DMS 273 treated with DMSO at 0.1 percent for 48 hours (cell line): ENCODE measurements around the gene GCN1.
A peak's percentile ranks its signal among the peaks of the same experiment; 100 is the strongest.

Source experiments
- DNase-seq: peaks from one replicate; lab custom pipeline; 2025; lab: John Stamatoyannopoulos, UW

GCN1 gene

GRCh38 chr12:120091371-120092090 is 103.0 kb downstream of the GCN1 start:
- no peak for DNase-seq

GRCh38 chr12:120090626-120091295 is 103.8 kb downstream of the GCN1 start:
- DNase-seq: no peak

- DNase-seq: no peak
Measured at GRCh38 chr12:120090206-120090605, 104.3 kb downstream of the GCN1 start.

GRCh38 chr12:120089796-120090195 is 104.7 kb downstream of the GCN1 start:
- DNase-seq: no peak

- no peak for DNase-seq
Measured at GRCh38 chr12:120089105-120089504, 105.4 kb downstream of the GCN1 start.

DNA sequence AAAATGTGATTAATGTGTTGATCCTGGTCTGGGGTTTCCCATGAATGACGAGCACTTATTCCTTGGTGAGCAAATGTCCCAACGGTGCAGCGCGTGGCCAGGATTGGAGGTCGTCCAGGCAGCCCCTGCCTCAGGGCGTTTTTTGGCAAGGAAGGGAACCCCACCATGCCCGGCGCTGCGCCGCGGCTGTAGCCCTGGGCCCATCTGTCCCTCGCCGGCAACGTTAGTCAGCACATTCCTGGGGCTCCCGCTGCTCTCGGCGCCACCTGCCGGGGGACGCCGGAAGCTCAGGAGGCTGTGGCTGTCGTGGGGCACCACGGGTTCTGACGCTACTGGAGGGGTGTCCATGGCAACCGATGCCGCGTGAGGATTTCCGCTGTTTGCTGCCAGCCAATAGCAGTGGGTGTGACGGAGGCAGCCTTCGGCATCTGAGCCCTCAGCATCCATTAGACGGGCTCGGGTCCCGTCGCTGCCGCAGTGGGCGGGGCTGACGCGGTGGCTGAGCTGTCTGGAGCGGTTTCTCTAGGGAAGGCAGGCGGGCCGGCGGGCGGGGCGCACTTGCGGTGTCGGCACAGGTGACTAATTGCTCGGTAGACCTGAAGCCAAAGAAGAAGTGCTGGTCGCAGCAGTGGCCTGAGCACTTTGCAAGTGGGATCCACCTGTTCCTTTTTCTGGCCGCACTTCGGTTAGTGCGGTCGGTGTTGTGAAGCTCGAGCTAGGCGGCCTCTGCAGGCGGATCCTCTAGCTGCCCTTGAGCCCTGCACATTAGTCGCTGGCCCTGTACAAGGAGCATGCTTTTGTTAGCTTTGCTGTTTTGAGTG is 107.5 kb downstream of the GCN1 start:
- peak; percentile 94 for DNase-seq

DNA sequence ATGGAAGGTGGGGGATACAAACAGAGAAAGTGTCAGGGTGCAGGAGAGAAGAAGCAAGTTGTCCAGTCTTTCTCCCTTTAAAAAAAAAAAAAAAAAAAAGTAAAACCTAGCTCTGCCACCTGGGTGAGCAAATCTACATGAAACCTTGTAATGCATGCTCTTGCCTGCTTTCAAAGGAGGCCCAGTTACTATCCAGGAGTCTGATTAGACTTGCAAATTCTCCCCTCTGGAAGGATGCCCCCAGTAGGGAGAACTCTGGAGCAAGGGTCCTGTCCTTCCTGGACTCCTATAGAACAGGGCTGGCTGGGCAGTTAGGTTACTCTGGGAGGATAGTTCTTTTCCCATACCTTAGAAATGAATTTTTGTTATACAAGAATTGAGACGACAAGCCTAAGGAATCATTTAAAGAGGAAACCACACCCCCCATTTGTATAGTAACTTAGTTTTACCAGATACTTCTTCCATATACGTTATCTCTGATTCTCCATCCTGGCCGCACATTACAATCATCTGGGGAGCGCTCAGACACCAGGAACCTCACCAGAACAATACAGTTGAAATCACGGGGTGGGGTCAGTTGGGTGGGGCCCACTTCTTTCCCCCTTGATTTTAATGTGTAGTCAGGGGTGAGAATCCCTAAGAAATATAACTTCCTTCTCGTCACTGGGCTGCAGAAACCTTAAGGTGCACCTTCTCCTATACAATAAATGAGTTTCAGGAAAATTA is 108.4 kb downstream of the GCN1 start:
- DNase-seq: no peak

GRCh38 chr12:120081641-120082040 is 112.9 kb downstream of the GCN1 start:
- no peak for DNase-seq

DNA sequence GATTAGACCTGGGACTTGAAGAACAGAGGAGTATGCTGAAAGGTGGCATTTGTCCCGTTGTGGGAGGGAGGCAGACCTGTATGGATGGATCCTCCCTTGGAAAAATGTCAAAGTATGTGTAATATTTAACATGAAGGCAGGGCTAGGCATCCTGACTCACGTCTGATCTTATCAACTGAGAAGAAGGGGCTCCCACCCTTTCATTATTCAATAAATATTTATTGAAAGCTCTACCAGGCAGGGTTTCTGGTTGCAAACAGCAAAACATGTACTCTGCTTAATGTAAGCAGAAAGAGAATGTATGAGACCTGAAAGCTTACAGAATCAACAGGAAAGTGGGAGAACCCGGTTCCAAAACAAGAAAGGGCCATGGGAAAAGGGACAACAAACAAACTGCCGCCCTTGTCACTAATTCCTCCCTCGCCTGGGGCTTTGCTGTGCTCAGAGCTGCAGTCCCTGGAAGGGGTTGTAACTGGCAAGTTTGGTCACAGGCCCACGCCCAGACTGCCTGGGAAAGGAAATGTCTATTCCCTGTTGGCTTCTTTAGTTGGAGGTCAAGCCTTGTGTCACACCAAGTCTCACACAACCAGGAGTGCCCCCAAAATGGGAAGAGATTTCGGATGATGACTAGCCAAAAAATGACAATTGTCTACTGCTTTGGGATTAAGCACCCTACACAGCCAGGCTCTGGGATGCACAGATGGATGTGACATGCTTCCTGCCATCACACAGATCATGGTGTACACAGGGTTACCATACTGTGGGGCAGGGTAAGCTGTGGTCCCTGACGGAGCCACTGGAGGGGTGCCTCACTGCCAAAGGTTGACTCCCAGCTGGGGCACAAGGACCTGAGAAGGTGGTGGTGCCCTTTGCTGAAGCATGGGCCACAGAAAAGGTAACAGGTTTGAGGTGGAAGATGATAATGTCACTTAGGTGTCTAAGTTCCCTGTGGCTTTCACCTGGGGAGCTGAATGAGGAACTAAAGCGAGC is 114.8 kb downstream of the GCN1 start:
- no peak for DNase-seq

DNA sequence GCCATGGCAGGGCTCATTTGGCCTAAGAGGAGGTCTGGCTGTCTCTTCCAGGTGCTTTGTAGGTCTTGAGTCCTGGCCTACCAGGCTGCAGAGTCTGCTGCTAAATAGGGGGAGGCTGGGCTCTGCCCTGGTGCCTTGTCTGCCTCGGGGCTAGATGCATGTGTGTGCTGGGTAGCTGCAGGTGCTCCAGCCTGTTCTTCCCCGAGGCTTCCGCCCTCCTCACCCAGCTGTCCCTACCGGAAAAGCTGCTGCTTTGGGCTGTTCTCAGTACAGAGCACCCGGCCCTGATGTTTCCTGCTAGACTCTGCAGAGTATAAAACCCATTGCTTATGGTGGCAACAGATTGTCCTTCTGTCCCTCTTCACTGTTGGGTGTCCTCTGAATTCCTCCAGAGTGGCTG is 115.6 kb downstream of the GCN1 start:
- no peak for DNase-seq

GRCh38 chr12:120077260-120077659 is 117.3 kb downstream of the GCN1 start:
- DNase-seq: no peak
